Peyer's patch (tissue), 4 donors: Measurements from ENCODE around the gene TJP2.

Experiments used
- POLR2A ChIP-seq, 2 donors: fragments of 450-650 bp; IDR thresholded peaks; one replicate each; pipeline ENCODE4 v1.5.1; 2017; ENCODE audit warnings: antibody characterized with exemption in 2 of 2, mild to moderate bottlenecking in 2 of 2, moderate library complexity in 2 of 2
- TF ChIP-seq, protein P1 (sequence below), 6 experiments: fragments of 450-650 bp in 4 of 6; fragments of 200-600 bp in 2 of 6; sonication (generic) in 1 of 6; IDR thresholded peaks; one replicate each; pipeline ENCODE4 v1.5.1; 2017 to 2019; ENCODE audit warnings: antibody characterized with exemption in 6 of 6, mild to moderate bottlenecking in 3 of 6, moderate library complexity in 1 of 6

DNA sequence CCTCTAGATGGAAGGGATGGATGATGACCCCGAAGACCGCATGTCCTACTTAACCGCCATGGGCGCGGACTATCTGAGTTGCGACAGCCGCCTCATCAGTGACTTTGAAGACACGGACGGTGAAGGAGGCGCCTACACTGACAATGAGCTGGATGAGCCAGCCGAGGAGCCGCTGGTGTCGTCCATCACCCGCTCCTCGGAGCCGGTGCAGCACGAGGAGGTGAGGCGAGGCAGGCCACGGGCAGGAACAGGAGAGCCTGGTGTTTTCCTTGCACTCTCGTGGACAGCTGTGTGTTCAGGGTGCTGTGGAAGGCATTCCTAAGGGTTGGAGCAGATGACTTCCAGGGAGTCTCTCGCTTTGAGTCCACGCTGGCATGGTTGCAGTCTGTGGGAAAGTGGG lies 73.9 kb downstream of the TJP2 start:
- TF ChIP-seq, protein P1, sequence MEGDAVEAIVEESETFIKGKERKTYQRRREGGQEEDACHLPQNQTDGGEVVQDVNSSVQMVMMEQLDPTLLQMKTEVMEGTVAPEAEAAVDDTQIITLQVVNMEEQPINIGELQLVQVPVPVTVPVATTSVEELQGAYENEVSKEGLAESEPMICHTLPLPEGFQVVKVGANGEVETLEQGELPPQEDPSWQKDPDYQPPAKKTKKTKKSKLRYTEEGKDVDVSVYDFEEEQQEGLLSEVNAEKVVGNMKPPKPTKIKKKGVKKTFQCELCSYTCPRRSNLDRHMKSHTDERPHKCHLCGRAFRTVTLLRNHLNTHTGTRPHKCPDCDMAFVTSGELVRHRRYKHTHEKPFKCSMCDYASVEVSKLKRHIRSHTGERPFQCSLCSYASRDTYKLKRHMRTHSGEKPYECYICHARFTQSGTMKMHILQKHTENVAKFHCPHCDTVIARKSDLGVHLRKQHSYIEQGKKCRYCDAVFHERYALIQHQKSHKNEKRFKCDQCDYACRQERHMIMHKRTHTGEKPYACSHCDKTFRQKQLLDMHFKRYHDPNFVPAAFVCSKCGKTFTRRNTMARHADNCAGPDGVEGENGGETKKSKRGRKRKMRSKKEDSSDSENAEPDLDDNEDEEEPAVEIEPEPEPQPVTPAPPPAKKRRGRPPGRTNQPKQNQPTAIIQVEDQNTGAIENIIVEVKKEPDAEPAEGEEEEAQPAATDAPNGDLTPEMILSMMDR (IDR thresholded peaks at IDR 0.05) = no peak
- TF ChIP-seq POLR2A (IDR thresholded peaks at IDR 0.05) = no peak
